ENCODE measurements around the gene DIAPH2.

Gene DIAPH2

DNA sequence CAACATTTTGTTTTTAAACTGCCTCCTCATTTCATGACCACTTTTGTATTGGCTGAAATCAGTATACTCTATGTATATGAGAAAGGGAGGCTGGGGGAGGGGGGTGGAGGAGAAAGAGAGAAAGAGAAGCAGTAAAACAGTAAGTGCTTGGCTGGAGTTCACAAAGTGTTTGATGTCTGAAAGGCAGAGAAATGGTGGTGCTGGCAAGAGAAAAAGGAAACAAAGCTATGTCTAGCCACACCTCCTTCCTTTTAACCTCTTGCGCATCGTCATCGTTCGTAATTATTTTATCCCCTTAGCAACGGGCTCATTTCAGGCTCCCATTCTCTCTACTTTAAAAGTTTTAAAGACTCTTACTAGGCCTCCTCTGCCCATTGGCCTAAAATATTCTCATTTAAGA lies 224.6 kb downstream of the DIAPH2 start:
- no peak for TF ChIP-seq GATA3 (IDR thresholded peaks at IDR 0.05; ENCODE audit: low read depth, low read length)
- no peak for TF ChIP-seq GATA2 (IDR thresholded peaks at IDR 0.05; ENCODE audit: low read depth, low read length)

DNA sequence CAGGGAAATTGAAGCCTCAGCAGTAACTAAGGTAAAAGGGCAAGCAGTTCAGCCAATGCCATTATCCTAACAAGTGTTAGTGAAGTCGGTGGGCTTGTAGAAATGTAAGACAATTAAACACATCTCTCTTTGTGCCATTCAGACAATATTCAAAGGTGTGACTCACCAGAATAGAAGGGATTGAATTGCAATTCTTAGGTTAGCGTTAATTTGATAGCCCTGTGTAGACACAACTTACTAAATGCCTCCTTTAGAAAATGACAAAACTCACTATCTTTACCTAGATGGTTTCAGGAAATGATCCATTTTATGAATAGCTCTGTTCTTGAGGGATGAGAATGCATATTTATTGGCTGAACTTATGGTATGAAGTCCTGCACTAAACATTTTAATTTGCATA lies 234.2 kb downstream of the DIAPH2 start:
- no peak for TF ChIP-seq GATA2 (IDR thresholded peaks at IDR 0.05; ENCODE audit: low read depth, low read length)
- no peak for TF ChIP-seq GATA3 (IDR thresholded peaks at IDR 0.05; ENCODE audit: low read depth, low read length)

DNA sequence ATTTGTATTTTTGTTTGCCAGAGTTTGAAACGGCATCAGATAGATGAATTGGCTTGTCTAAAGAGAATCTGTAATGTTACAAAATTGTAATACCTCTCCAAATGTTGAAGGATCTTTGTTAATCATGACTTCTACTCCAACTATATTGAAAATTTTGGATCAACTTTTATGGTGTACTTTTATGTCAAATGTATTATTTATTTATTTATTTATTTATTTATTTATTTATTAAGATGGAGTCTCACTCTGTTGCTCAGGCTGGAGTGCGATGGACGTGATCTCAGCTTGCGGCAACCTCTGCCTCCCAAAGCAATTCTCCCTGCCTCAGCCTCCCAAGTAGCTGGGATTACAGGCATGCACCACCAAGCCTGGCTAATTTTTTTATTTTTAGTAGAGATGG lies 235.0 kb downstream of the DIAPH2 start:
- no peak for TF ChIP-seq GATA2 (IDR thresholded peaks at IDR 0.05; ENCODE audit: low read depth, low read length)
- TF ChIP-seq GATA3 (IDR thresholded peaks at IDR 0.05; ENCODE audit: low read depth, low read length), result no peak

DNA sequence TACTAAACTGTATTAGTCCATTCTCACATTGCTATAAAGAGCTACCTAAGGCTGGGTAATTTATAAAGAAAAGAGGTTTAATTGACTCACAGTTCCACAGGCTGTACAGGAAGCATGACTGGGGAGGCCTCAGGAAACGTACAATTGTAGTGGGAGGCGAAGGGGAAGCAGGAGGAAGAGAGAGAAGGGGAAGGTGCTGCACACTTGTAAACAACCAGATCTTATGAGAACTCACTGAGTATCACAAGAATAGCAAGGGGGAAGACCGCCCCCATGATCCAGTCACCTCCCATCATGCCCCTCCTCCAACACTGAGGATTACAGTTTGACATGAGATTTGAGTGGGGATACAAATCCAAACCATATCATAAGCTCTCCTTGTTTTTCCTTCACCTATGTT lies 239.9 kb downstream of the DIAPH2 start:
- no peak for TF ChIP-seq GATA2 (IDR thresholded peaks at IDR 0.05; ENCODE audit: low read depth, low read length)

DNA sequence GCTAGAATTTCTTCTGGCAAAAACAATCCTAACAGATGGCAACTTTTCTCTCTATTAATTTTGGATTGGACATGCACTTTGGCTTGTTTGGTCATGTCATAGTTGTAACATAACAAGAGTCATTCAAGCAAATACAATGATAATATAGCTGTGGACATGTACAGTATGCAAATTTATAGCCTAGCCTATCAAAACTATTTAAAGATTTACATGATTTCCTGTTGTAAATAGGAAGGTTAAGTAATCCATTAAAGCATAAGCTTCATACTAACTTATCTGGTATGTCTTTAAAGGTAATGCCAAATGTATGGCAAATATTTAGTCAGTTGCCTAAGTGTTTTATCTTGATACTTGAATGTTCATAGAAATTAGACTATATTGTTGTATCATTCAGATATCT lies 244.4 kb downstream of the DIAPH2 start:
- TF ChIP-seq GATA3 (IDR thresholded peaks at IDR 0.05; ENCODE audit: low read depth, low read length) (no peak), GATA2 (IDR thresholded peaks at IDR 0.05; ENCODE audit: low read depth, low read length) (no peak)

DNA sequence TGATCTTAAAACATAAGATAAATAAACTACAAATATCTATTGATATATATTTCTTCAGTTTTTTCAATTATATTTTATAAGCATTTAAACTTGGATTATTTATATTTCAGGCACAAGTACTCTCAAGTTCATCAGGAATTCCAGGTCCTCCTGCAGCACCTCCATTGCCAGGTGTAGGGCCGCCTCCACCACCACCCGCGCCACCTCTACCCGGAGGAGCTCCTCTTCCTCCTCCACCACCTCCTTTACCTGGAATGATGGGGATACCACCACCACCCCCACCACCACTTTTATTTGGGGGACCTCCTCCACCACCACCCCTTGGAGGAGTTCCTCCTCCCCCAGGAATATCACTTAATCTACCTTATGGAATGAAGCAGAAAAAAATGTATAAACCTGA lies 273.1 kb downstream of the DIAPH2 start:
- TF ChIP-seq GATA2 (IDR thresholded peaks at IDR 0.05; ENCODE audit: low read depth, low read length) (no peak), GATA3 (IDR thresholded peaks at IDR 0.05; ENCODE audit: low read depth, low read length) (no peak)

DNA sequence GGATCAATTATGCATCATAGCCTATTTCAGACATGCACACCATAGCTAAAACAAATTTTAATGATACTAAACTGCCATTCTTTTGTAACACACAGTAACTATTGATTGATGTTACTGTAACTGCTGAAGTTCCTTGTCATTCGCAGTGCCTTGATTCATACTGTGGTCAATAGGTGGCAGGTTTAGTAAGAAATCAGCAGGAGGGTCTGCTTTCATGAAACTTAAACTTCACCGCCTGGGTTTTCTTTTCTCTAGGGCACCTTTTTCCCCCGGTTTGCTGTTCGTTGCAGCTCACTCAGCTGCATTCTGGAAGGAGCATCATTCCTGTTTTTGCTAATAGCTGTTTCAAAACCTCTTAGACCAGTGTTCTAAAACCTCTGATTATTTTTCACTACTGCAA lies 287.2 kb downstream of the DIAPH2 start:
- no peak for TF ChIP-seq GATA2 (IDR thresholded peaks at IDR 0.05; ENCODE audit: low read depth, low read length)
- no peak for TF ChIP-seq GATA3 (IDR thresholded peaks at IDR 0.05; ENCODE audit: low read depth, low read length)

DNA sequence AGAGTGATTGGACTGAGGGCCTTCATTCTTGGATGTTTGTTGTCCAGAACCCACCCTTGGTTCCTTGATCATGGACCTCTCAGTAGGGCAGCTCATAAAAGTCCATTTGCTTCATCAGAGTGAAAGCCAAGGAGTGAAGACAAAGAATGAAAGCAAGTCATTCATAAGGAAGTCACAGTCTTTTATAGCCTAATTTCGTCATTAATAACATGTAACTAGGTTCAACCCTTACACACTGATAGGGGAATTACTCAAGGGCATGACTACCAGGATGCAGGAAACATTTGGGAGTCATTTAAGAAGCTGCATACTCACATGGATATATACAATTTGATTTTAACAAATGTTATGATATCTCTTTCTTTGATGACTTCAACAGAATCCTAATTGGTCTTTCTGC lies 294.3 kb downstream of the DIAPH2 start:
- TF ChIP-seq GATA2 (IDR thresholded peaks at IDR 0.05; ENCODE audit: low read depth, low read length) (no peak), GATA3 (IDR thresholded peaks at IDR 0.05; ENCODE audit: low read depth, low read length) (no peak)

DNA sequence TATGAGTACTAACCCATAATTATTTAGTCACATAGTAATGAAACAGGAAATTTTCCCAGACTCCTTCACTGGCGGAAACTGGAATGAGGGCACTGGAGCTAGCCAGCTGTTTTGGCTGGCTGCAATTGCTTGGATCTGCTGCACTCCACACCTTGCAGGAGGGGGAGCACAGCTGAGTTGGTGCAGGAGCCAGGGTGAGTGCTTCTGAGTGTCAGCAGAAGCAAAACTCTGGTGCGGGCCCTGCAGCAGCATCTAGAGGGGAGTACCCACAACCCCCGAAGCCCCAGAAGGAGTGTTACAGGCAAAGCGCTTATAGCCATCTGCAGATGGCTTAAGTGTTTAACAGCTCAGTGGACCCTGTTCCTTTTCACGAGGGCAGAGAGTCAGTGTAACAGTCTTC lies 295.1 kb downstream of the DIAPH2 start:
- no peak for TF ChIP-seq GATA2 (IDR thresholded peaks at IDR 0.05; ENCODE audit: low read depth, low read length)
- no peak for TF ChIP-seq GATA3 (IDR thresholded peaks at IDR 0.05; ENCODE audit: low read depth, low read length)

DNA sequence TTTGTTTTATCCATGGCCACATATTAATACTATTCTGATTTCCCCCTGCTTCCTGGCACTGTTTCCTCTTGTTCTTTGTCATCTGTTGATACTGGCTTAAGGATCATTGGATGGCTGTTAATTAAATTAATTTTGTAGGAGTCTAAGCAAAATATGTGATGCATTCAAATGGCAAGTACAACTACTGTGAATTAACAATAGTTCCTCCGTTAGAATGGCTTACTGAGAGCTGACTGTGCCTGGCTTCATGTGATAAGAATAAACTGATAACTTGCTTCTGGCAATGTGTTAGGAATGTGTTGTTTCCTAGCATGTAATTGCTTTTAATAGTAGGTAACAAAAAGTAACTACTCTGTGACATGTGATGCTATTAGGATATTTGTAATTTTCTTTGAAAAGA lies 297.5 kb downstream of the DIAPH2 start:
- TF ChIP-seq GATA3 (IDR thresholded peaks at IDR 0.05; ENCODE audit: low read depth, low read length), result no peak
- TF ChIP-seq GATA2 (IDR thresholded peaks at IDR 0.05; ENCODE audit: low read depth, low read length), result no peak

DNA sequence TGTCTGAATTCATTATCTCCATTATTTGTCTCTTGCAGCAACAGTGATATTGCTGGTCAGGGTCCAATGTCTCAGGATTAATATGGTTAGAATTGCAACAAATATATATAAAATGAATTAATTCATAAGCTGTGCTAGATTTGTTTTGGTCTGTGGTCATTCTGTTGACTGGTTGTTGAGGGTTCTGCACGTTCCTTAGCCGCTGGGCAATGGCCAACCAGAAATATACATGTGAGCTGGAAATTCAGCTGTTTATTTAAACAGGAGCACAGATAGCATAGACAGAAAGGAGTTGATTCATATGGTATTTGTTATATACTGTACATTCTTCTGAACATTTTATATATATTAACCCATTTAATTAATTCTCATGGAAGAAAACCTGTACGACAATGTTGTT lies 299.9 kb downstream of the DIAPH2 start:
- TF ChIP-seq GATA3 (IDR thresholded peaks at IDR 0.05; ENCODE audit: low read depth, low read length), result no peak
- TF ChIP-seq GATA2 (IDR thresholded peaks at IDR 0.05; ENCODE audit: low read depth, low read length), result no peak

DNA sequence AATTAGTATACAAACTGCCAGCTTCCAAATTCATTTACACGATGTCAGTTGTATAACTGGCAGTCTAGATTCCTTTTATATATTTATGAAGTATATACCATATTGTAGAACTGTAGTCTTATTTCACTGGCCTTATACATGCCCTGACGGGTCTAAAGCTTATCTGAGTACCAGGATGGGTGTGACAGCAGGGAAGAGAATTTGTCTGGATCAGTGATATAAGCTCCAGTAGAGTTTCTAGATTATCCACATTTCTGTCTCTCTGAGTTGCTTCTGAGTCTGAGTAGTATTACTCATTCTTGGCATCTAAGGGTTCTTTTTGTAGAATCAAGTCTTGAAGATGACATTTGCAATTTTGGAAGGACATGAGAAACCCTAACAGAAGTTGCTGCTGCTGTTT lies 300.4 kb downstream of the DIAPH2 start:
- no peak for TF ChIP-seq GATA2 (IDR thresholded peaks at IDR 0.05; ENCODE audit: low read depth, low read length)
- no peak for TF ChIP-seq GATA3 (IDR thresholded peaks at IDR 0.05; ENCODE audit: low read depth, low read length)

DNA sequence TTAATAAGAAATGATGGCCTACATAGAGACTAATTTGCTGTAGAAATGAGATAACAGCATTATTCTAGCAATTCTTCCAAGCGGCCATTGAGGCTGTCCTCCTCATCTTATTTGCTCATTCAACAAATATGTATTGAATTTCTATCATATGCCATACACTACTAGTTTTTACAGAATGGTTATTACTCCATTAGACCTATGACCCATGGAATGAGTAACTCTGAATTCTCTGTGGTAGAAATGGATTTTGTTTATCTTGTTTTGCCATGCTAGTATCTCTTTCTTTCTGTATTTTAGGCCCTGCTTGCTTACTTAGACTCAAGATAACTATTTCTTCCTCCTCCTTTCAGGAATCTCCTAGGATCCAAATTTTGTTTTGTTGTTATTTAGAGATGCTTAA lies 302.6 kb downstream of the DIAPH2 start:
- TF ChIP-seq GATA3 (IDR thresholded peaks at IDR 0.05; ENCODE audit: low read depth, low read length), result no peak
- no peak for TF ChIP-seq GATA2 (IDR thresholded peaks at IDR 0.05; ENCODE audit: low read depth, low read length)

DNA sequence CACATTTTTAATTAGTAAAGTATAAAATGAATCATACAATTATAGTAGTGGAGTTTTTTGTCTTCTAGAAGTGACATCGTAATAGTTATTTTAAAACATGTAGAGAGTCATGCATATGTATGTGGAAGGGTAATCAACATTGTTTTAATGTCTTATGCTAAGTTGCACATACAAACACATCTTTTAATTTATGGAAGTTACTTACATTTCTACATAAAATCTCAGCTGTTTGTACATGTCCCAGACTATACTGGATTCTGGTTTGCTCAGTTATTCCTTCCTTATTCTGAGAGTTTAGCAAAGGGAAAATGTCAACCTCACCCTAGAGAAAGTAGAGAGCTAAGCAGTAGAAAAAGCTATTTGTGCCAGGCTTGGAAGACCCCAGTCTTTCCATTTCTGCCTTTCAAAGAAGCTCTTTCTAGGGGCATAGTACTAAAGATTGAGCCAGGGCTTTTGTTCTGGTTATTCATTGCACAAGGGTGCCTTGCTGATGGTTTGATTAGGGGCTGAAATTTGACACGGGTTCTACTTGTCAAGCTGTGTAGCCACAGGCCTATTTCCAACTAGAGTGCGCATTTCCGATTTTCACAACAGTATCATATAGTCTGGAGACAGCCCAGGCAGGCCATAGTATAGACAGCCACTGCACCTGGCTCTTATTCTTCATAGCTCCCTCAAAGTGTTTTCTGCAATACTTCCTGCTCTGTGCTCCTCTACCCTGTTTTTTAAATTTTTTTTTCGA lies 305.4 kb downstream of the DIAPH2 start:
- TF ChIP-seq GATA3 (IDR thresholded peaks at IDR 0.05; ENCODE audit: low read depth, low read length), result no peak

DNA sequence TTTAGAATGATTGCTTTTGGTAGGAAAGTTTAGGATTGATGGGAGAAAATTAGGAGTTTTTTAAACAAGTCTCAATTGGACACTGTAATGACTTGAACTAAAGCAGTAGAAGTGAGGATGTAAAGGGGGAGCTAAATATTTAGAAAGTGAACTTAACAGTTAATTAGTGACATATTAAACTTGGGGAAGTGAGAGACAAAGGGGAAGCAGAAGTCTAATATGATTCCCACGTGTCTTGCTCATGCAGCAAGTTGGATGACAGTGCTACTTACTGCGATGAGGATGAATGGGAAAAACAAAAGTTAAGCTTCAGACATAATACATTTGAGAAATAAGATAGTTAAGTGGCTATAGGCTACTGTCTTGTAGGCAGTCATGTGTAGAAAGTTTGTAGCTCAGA lies 309.5 kb downstream of the DIAPH2 start:
- TF ChIP-seq GATA2 (IDR thresholded peaks at IDR 0.05; ENCODE audit: low read depth, low read length), result no peak
- TF ChIP-seq GATA3 (IDR thresholded peaks at IDR 0.05; ENCODE audit: low read depth, low read length), result no peak

DNA sequence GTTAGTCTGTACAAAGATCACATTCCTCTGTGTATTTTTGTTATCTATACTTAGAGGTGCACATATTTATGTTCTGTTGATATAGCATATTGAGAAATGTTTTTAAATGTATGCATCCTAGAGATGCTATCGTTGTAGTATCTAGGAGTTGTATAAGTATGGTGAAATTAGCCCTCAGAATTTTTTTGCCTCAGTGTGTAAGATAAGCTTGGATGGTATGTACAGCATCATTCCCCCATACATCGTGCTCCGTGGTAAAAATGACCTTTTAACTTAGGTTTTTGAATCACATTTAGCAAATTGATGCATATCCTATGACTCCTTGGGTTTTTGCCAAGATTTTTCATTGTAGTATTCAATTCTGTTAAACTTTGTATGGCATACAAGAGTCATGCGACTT lies 312.6 kb downstream of the DIAPH2 start:
- TF ChIP-seq GATA3 (IDR thresholded peaks at IDR 0.05; ENCODE audit: low read depth, low read length), result no peak

Data from SH-SY5Y (cell line).